Epithelial cell of esophagus (primary cell): ENCODE measurements around the gene MMP2.

Source experiments
- DNase-seq: peaks from one replicate; pipeline ENCODE4 v3.0.0; 2010; ENCODE audit warnings: low read depth
- H3K4me3 ChIP-seq: 2 replicates; pipeline ENCODE4 v1.5.1; 2011; ENCODE audit warnings: mild to moderate bottlenecking, low read length, control low read depth
- CTCF ChIP-seq: IDR thresholded peaks from 2 replicates; pipeline ENCODE4 v1.5.1; 2011; ENCODE audit warnings: low read depth, mild to moderate bottlenecking, low read length, control low read depth, inconsistent platforms; ENCODE audit not compliant: insufficient read depth; ENCODE audit errors: missing control alignments

The MMP2 gene

GRCh38 chr16:55555436-55555835 lies 76.4 kb downstream of the MMP2 start:
- peak; percentile 85 for DNase-seq
- no peak overlapping the region for H3K4me3 ChIP-seq
- no peak for TF ChIP-seq CTCF
